GM21786 (cell line): ENCODE results near the gene MINDY4.

Experiments
- ATAC-seq: cut with Tn5 transposase; IDR thresholded peaks from one replicate; pipeline ENCODE4 v1.9.1; 2021; ENCODE audit not compliant: unreplicated experiment

The MINDY4 gene

DNA sequence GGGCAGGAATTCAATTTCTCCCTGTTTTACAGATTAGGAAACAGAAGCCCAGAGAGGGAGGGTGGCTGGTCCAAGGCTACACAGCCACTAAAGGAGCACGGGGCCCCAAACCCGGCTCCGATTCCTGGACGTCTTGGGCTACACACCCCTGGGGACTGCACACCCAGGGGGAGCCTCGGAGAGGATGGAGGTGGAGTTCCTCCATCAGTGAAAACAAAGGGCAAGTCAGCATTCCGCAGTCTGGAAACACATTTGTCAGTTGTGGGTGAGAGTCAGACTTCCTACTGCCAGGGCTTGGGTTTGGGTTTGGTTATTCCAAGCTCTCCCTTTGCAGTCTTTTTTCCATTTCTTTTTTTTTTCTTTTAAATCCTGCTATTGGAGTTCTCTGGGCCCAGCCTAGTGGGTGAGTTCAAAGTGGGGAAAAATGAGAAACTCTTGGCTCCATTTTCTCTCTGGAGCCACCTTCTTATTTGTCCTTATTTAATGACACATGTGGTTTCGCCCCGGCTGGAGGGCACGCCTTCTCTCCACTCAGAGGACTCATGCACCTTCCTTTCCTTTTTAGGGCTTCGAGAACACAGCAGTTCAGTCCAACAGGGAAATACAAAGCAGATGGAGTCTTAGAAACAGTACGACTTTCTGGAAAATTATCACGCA is 80.6 kb downstream of the MINDY4 start:
- no peak for ATAC-seq

- ATAC-seq, result no peak
These were observed 81.1 kb downstream of the MINDY4 start for GRCh38 chr7:30852308-30852684.

DNA sequence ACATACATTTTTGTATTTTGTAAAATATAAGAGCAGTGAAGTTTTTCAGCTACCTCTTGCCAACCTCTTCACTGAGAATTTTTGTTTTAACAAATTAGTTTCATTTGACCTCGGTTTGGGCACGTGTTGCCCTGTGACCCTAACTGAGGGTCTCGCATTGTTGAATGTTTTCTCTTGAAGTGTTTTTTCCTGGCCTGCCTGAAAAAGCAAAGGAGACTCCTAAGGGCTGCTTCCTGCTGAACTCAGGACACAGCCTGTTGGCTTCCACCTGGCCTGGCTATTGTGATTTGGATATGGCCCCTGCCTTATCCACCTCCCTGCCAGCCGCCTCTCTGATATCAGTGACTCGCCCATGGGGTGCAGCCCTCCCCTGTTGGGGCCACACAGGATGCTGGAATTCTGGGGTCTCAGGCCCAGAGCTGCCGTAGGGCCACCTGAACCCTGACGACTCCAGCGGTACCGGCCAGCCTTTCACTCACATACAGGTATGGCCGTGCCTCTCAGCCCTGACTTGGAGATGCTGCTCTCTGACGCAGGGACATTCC is 81.6 kb downstream of the MINDY4 start:
- no peak for ATAC-seq

DNA sequence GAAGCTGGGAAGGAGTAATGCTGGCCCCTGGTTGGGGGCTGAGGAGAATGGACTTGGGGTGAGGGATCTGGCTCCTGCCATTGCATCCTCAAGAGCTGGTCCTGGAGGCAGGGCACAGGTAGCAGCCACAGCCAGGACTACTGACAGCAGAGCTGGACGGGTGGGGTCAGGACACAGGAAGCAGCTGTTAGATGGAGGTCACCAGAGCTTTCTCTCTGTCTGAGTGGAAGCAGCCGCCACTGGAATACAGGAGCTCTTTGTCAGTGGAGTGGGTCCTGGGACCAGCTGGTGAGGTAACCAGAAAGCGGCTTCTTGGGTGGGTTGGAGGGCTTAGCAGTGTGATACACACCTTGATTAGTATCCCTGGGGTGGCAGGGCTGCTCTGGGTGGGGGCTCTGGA is 82.4 kb downstream of the MINDY4 start:
- ATAC-seq, result no peak

GRCh38 chr7:30855936-30856335 is 84.7 kb downstream of the MINDY4 start:
- ATAC-seq, result no peak

DNA sequence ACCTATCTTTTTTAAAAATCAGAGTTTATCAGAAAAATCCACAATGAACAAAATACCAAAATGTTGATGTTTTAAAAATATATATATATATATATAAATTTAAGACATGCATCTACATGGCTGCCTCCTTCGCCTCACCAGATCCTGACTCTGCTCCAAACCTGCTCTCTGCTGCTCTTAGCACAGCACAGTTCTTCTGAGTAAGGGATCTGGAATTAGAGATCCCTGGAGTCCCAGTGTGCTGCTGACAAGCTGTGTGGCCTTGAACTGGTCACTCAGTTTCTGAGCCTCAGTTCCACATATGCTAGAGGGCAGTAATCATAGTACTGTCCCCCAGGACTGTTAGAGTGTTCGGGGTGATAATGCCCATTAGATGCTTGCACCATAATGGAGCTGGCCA is 87.4 kb downstream of the MINDY4 start:
- no peak for ATAC-seq

DNA sequence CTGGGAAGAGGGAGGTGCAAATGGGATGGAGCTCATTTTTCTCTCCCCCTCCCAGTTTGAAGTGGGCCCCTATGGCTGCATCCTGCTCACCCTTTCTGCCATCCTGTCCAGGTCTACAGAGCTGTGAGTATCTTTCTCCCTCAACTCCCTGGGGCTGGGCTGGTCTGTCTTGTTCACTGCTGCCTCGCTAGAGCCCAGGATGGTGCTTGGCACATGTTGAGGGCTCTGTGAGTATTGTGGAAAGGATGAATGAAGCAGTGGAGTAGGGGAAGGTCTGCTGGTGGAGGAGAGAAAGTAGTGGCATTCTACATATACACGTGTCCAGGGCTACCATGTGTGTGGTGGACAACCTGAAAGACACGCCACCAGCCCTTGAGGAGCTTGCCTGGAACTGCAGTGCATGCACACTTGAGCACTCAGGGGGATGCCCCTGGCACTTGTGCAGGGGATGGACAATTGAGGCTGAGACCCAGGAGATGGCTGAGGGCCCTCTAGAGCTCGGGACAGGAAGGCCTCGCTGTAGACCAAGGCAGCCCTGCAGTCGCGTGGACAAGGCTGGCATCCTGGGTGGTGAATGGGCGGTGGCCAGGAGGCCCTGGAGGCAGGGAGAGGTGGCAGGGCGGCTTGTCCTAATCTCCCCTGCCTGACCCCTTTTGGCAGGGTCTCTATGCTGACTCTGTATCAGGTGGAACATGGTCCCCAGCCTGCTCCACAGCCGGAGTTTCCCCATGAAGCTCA is 88.2 kb downstream of the MINDY4 start:
- no peak for ATAC-seq

DNA sequence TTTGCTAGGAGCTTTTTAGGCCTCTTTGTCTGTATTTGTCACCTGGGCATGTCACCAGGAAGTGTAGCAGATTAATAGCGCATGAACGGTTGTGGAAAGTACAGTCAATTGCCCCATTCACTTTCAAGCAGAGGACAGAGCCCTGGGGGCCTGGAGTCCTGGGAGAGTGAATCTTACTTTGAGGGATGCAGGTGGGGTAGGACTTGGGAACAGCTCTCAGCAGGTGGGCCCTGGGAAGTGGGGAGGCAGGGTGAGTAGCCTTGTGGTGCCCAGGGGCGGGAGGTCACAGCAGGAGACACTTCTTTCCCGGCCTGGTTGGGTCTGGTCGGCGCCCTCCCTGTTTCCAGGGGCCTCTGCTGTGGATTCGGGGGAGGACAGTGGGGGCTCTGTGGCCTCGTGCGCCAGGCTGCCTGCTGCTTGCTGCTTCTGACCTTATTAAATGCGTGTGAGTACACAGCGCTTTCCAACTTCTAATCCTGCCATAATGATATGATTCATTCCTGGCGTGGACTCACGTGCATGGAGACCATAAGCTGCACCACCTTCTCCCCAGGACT is 88.8 kb downstream of the MINDY4 start:
- ATAC-seq, result no peak

- ATAC-seq, result no peak
These were observed 90.4 kb downstream of the MINDY4 start for GRCh38 chr7:30861612-30862011.

DNA sequence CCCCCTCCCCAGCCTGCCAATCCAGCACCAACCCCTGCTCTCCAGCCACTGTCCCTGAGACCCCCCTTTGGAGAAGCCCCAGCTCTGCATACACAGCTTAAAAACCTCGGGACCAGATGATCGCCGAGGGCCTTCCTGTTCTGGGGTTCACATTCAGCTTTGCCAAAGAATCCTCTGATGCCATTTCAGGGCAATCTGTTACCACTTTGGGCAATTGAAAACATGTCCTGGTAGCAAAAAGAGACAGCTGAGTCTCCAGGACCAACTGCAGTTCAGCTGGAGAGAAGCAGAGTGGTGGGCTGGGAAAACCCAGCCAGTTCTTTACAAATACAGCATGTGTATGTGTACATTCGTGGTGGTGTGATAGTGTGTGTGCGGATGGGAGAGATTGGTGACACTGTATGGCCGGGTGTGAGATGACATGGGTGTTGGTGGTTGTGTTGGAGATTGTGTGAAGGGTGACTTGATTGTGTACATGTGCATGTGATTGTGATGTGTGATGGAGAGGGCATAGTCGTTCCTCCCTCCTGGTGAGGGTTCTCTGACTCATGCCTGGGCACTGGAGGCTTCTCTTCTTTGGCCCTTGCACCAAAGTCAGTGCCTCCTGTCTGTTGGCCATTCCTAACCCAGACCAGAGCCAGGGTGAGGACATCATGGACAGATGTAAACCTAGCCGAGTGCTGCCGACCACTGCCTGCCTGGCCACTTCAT is 91.9 kb downstream of the MINDY4 start:
- no peak for ATAC-seq

DNA sequence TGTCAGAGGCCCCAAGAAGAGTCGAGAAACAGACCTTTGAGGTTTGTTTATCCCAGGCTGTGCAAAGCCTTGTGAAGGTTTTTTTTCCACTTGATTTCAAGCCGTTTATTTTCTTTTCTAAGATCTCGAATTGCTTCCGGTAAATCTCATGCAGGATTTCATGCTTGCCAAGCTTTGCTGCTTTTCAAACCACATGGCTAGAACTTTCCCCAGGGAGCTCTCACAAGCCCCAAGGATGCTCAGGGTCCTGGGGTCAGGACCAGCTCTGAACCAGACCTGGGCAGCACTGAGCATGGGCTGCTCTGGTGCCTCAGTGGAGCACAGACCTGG is 92.5 kb downstream of the MINDY4 start:
- no peak for ATAC-seq

- no peak for ATAC-seq
These were observed 92.9 kb downstream of the MINDY4 start for GRCh38 chr7:30864101-30864500.

DNA sequence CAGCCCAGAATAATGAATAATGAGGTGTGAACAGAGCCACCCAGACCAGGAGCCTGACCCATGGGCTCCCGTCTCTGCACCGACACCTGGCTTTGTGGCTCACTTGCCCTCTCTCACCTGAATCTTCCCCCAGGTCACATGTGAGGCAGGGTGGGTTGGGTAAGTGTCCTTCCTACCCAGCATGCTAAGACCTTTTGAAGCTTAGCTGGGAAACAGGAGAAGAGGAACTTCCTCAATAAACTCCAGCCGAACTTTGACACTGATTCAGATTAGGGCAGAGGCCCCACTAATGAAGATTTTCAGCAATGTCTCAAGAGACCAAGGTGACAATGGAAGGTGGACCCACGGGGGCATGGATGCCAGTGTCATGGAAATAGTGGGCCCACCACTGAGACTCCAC is 93.9 kb downstream of the MINDY4 start:
- no peak for ATAC-seq

DNA sequence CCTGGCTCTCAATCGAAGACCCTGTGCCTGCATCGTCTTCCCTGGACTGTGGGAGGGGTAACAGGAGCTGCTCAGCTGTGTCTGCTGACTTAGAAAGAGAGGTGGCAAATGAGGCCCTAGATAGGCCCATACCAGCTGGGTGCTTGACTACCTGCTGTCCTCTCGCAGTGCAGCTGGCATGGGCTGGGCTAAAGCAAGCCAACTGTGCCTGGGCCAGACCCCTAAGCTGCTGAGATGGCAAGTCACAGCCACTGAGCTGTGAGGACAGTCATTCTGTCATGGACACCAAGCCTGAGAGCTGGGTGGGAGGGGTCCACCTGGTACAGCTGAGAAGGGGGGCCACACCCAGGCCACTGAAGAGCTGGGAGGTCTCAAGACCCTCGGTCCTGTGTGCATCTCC is 94.6 kb downstream of the MINDY4 start:
- no peak for ATAC-seq

- ATAC-seq, result no peak
These were observed 95.7 kb downstream of the MINDY4 start for GRCh38 chr7:30866939-30867338.

DNA sequence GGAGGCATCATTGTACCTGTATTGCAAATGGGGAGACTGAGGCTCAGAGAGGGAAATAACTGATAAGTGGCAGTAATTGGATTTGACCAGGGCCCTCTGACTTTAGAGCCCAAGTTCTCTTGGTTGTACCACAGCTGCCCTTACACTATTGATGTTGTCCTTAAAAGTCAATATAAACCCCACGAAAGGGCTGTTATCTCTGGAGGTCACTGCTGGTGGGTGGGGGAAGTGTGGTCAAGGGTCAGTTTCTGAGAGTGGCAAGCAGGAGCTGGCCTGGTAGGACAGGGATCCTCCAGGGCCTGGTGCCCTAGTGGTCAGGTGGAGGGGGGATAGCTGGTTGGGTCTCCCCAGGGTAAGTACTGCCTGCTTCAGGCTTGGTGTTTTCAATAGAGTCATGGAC is 96.3 kb downstream of the MINDY4 start:
- ATAC-seq, result no peak

DNA sequence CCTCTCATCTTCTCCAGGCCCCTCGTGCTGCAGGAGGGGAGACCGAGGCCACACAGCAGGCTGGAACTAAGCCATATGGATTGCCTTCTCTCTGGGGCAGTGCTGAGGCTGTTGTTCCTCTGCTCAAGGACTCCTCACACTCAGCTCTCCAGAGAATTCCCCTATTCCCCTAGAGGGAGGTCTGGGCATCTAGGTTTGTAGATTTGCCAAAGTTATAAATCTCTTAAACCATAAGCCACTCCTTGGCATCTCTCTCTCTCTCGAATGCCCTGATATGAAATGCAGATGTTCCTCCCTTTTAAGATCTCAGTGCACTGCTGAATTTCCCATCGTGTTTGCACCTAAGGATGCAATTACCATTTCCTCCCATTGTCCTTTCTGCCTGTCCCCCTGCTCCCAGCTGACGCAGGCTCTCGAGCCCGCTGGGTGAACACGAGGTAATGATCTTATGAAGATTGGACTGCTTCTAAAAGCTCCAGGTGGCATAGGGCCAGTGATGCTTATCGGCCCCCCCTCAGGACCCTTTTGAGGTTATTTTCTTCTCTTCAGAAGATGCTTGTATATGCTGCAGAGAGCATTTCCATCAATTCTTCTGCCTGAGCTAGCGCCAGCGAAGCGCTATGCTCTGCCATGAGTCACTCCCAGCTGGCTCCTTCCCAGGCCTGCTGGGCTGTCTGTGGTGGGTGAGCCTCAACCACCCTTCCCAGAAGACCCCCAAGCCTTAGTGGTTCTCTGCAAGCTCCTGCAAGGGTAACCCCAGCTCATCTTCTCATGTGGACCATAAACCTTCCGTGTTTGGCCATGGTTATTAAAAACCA is 98.8 kb downstream of the MINDY4 start:
- no peak for ATAC-seq

- ATAC-seq, result no peak
These were observed 99.8 kb downstream of the MINDY4 start for GRCh38 chr7:30870821-30871518.

- no peak for ATAC-seq
These were observed 100.4 kb downstream of the MINDY4 start for GRCh38 chr7:30871655-30872054.

- no peak for ATAC-seq
These were observed 102.0 kb downstream of the MINDY4 start for GRCh38 chr7:30873207-30873606.
